Peyer's patch (tissue), 4 donors: Measurements from ENCODE around the gene WASL.

Experiments
- CTCF ChIP-seq, 6 experiments: fragments of 450-650 bp in 4 of 6; fragments of 200-600 bp in 2 of 6; sonication (generic) in 1 of 6; IDR thresholded peaks; one replicate each; pipeline ENCODE4 v1.5.1; 2017 to 2019; ENCODE audit warnings: antibody characterized with exemption in 6 of 6, mild to moderate bottlenecking in 3 of 6, moderate library complexity in 1 of 6
- POLR2A ChIP-seq, 2 donors: fragments of 450-650 bp; IDR thresholded peaks; one replicate each; pipeline ENCODE4 v1.5.1; 2017; ENCODE audit warnings: antibody characterized with exemption in 2 of 2, mild to moderate bottlenecking in 2 of 2, moderate library complexity in 2 of 2

- peak in 3 of 6 experiments; percentile 11 to 38 (median 23) for TF ChIP-seq CTCF (IDR thresholded peaks at IDR 0.05)
- no peak for TF ChIP-seq POLR2A (IDR thresholded peaks at IDR 0.05)
Observed at GRCh38 chr7:123749537-123749857, 694 bp upstream of the WASL start.
